ENCODE results near the gene CAPN2.
"Not testable (repeated sequence)": the region's sequence is repeated elsewhere in the genome, so short reads cannot be mapped to it uniquely, and the experiment has no call there.

CAPN2 gene

DNA sequence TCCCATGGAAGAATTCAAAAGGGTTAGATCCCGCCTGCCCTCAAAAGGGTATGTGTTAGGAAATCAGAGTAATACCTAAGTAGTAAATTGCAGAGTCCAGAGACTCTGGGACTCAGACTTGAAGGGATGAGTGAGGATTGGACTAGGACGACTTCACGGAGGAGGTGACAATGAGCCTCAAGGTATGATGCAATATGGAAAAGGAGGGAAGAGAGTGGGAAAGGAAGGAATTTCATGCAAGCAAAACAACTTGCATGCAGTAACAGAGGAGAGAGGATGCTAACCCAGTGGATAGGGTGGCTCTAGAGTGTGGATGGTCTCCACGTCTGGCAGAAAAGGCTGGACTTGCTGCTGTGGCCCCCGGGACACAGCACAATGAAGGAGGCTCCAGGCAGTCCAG is 4.8 kb downstream of the CAPN2 start:
- DNase-seq: no peak

DNA sequence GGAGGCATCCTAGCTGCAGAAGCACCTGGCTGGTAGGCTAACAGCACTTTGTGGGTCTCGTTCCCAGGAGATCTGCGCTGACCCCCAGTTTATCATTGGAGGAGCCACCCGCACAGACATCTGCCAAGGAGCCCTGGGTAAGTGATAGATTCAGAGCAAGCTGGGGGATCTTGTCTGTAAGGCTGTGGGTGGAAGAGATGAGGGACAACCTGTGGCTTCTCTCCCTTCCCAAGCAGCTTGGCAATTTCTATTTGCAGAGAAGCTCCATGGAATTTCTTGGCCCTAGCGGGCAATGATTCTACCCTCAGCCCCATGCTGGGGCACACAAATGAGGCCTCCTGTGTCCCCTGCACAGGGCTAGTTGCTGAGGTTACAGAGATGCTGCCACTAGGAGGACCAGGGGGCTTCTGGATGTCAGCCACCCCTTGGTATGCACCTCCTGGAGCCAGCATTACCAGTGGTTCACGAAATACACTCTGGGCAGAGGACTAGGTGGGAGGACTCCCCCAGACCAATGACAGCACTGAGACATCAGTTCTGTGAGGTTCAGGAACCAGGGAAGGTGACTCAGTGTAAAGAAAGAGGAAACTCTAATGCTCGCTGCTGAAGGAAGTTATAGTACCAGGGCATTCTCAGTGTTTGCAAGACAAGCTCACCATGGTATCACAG is 5.5 kb downstream of the CAPN2 start:
- DNase-seq: no peak

DNA sequence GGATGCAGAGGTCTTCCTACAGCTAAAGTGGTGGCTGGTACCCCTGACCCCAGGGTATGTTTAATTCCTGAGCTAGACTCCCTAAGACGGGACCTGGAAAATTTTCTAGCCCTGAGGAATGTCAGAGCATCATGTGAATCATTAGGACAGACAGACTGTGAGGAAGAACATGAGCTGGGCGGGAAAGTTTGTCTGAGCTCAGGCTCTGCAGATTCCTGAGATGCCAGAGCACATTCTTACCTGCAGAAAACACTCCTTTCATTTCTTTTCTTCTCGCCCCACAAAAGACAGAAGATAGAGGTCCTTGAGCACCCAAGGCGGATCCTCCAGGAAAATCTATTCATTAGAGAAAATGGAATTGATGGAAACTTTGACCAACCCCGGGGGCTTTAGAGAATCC is 6.5 kb downstream of the CAPN2 start:
- DNase-seq: peak; percentile 93

DNA sequence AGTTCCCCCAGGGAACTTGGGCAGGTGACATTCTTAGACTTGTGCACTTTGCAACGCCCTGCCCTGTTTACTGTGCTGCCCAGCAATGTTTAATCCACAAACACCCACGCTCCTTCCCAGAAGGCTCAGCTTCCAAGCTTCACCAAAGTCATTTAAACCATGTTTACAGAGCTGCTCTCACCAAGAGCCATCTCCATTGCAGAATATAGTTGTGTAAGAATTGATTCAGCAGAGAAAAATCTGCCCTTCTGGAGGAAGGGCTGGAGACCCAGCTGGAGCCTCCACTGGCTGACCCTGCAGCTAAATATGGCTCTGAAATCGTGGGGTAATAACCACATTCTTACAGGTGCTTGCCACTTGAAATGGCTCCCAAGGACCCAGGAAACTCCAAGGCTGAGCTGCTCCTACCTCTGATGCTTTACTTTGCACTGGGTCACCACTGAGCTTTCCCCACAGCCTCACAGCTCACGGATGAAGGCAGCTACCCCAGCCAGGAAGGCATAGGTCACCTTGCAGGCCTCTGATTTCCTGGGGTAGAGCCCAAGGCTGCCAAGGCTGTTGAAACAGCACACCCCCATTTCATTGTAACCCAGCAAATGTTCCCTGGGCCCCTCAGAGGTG is 8.7 kb downstream of the CAPN2 start:
- DNase-seq: no peak

DNA sequence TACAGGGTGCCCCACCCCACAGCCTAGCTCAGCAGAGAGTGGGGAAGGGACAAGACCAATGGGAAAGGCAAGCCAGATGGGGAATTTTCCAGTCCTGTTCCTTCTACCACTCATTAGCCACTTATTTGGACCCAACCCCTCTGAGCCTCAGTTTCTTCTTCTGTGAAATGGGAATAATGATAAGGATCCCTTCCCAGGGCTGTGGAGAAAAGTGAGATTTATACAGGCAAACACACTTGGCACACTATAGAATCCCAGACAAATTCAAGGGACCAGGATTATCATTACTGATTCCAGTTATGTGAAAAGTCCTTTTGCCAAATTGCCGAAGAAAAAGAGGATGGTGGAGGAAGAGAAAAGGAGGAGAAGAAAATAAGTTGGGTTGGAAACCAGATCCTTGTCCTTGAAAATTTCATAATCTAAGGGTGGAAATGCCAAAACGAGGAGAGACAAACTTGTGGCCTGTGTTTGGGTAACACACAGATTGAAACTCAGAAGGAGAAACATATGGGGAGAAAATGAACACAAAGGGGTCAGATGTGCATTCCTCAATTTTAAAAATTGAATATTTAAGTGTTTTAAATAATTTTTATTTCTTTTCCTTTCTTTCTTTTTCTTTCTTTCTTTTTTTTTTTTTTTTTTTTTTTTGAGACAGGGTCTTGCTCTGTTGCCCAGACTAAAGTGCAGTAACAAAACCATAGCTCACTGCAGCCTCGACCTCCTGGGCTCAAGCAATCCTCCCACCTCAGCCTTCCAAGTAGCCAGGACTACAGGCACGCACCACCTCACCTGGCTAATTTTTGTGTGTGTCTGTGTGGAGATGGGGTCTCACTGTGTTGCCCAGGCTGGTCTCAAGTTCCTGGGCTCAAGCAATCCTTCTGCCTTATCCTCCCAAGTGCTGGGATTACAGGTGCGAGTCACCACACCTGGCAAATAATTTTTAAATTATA is 9.6 kb downstream of the CAPN2 start:
- no peak for DNase-seq

DNA sequence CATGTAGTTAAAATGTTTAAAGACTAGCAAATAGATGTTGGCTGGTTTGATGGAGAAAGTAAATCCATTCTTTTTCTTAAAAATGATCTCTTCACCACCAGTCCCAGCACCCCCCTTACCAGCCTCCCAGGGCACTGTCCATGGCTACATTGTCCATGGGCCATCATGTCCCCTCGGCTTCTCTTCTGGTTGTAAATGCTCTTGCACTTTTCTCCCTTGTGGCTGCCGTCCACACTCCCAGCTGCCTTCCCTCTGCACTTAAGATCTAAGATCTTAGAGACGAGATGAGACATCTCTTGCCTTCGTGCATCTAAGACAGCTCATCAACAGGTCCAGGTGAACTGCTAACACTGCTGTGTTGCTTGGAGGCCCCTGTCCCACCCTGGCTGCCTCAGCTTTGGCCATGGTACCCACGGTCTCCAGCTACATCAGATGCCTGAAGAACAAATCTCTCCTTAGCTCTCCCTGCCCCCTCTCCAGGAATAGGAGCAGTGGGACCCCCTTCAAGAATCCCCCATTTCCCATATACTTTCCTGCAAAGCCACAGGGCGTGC is 11.1 kb downstream of the CAPN2 start:
- no peak for DNase-seq

DNA sequence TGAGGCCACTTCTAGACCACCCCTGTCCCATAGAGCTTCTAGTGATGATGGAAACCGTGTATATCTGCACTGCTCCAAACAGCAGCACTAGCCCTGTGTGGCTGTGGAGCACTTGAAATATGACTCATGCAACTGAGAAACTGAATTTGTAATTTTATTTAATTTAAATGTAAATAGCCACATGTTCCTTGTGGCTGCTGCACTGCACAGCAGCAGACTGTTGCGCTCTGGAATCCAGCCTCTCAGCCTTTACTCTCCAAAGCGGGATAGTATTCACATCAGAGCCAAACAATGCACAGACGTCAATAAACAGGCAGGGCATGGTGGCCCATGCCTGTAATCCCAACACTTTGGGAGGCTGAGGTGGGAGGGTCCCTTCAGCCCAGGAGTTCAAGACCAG is 12.0 kb downstream of the CAPN2 start:
- no peak for DNase-seq

DNA sequence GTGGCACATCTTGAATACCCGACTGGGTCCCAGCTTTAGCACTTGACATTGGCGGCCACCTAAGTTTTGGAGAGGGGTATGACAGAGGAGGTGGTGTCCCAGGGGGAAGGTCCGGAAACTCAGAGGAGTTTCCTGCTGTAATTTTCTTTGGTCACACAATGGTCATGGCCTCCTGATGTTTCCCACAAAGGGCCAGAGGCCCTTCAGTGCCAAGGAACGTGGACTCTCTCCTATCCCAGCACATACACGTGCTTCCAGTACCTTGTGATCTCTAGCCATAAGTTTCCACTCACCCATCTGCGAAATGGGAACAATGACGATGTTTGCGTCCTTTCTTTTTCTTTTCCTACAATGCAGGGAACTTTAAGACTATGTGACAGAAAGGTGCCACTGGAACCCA is 13.2 kb downstream of the CAPN2 start:
- no peak for DNase-seq

DNA sequence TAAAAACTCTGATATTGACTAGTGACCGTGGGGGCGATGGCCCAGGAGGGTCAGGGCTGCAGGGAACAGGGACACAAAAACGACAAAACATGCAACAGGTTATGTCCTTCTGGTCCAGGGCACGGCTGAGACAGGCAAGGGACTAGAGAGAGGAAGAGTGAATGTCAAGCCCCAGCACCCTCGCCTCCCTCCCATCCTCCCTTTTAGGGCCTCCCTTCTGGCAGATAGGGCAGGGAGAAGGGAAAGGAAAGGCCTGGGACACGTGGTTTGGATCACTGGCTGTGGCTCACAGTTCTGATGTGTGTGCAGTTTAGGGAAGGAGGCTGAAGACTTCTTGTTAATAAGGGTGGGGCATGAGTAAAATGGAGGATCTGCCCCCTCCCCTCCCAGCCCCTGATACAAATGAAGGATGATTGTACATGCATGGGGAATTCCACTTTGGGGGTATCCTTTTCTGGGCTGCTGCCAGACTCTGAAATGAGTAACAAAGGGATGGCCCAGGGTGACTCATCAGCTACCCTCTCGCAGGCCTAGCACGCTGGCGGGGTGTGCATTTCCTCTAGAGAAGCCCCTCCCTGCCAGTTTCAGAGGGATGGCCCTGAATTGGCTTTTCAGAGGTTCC is 14.2 kb downstream of the CAPN2 start:
- peak; percentile 97 for DNase-seq

DNA sequence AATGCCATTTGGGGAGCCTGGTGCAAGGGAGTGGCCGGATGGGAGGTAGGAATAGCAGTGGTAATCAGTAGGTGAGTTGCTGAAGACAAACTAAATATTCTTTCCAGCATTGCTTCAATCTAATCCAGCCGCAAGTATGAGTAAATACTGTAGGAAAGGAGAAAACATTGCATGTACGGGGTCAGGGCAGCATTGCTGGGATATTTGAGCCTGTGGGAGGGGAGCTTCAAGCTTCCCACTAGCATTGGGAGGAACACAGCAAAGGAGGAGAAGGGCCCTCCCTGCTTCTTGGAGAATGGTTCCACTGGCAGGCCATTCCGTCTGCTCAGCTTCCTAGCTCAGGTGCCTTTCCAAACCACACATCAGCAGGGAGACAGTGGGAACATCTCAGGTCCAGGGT is 15.2 kb downstream of the CAPN2 start:
- no peak for DNase-seq

DNA sequence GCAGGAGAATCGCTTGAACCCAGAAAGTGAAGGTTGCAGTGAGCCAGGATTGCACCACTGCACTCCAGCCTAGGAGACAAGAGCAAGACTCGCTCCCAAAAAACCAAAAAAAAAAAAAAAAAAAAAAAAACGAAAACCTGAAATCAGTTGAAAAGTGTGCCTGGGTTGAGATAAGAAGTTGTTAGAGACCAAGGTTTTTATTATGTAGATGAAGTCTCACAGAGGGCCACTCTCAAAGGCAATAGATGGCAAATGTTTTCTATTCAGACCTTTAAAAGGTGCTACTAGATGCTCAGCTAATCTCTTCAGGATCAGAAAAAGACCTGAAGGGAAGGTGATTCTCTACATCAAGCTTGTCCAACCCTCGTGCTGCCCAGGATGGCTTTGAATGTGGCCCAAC is 17.6 kb downstream of the CAPN2 start:
- DNase-seq: no peak

DNA sequence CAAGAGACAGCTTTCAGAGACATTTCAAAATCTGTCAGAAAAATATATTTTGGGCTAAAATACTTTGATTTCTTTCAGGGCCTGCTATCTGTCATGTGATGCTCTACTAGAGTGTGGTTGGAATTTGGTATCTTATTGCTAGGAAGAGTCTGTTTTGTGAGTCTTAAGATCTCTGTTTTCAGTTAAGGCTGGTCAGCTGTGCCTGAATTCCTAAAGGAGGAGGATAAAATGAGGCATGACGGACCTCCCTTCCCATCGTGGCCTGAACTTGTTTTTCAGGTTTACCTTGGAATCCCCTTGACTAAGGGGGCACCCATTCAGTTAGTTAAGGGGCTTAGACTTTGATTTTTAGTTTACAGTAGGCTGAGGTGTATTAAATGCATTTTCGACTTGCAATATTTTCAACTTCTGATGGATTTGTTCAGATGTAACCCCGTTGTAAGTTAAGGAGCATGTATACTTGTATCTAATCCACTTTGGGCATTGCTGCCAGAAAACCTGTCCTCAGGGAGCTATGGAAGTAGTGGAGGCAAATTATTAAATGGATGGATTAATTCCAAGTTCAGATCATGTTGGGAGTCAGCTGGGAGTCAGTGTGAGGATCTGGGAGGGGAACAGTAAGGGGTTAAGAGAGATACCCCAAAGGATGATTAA is 18.3 kb downstream of the CAPN2 start:
- DNase-seq: no peak

DNA sequence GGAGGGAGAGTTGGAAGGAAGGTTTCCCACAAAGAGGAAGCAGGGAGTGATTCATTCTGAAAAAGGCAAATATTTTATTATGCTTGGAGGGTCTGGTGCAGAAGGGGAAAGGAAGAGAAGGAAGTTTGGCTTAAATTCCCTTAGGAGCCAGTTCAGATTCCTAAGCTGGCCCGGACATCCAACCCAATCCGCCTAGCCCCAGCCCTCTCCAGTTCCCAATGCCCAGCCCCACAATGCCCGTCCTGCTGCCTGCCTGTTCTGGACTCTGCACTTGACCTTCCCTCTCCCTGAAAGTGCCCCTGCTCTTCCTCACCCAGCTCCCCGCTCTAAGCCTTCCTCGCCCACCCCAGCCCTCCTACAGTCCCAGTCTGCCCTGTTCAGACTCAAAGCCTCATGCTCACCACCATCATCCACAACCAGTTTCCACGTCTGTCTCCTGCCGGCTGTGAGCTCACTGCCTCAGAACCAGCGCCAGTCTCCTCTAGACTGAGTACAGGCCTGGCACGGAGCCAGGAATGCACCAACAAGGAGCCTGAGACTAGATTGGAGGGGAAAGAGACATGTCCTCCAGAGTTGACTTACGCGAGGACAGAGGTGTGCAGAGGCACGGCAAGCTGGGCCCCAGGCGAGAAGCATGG is 18.9 kb downstream of the CAPN2 start:
- no peak for DNase-seq

DNA sequence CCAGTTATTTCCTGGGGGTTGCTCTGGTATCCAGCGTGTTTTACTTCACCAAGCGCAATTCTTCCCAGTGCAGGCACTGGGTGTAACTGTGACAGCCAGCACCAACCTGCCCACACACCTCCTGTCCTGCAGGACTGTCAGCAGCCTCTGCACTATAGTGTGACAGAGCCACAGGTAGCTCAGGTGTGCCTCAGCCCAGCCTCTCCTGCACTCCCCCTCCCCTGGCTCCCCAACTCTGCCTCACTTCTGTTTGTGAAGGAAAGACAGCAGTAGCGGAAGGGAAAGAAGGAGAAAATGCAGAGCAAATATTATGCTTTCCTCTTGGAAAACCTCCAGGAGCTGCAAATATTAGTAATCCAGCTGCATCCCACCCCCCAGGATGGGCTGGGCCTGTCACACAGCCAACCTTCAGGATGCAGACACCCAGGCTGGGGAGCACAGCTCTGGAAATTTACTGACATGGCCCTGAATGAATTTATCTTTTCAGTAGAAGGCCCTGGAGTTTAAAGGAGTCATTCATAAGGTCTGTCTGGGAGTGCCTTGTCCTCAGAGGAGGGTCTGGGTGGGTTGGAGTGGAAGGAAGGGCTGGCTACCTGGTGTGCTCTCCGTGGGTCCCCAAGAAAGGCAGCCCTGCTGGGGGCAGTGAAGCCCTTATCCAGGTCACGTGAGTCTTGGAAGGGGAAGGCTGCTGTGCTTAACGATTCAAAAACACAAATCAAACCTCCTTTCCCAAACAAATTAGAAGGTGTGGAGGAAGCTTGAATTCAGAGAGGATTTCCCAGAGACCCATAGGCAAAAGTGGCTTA is 20.9 kb downstream of the CAPN2 start:
- no peak for DNase-seq

DNA sequence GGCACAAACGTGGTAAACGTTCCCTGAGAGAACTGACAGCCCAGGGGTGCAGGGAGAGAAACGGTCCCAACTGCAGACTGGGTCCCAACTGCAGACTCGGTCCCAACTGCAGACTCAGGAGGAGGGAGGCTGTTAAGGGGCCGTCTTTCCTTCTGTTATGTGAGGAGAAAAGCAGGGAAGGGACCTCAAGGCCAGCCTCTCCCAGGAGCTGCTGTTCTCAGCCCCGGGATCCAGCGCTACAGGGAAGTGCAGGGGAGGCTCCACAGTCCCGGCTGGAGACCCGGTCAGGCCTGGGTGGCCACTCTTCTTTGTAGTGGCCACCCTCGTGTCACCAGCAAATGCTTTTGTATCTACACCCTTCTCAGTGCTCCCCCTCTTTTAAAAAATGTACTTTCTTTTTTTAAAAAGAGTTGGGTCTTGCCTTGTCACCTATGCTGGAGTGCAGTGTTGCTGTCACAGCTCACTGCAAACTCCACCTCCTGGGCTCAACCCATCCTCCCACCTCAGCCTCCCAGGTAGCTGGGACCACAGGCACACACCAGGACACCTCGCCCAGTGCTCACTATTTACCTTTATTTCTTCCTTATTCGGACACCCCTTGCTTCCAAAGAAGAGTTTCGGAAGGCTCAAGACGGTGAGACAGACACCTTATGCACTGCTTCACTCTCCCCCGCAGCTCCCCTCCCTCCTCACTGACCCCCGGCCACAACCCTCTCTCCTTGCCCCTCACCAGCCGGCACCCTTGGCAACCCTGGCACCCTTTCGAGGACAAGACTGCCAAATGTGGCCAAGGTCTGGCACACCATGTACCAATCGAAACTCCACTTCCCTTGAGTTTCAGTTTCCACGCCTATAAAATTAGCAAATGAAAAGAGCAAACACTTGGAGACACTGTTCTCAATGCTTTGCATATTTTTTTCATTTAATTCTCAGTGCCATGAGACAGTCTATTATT is 21.8 kb downstream of the CAPN2 start:
- no peak for DNase-seq

DNA sequence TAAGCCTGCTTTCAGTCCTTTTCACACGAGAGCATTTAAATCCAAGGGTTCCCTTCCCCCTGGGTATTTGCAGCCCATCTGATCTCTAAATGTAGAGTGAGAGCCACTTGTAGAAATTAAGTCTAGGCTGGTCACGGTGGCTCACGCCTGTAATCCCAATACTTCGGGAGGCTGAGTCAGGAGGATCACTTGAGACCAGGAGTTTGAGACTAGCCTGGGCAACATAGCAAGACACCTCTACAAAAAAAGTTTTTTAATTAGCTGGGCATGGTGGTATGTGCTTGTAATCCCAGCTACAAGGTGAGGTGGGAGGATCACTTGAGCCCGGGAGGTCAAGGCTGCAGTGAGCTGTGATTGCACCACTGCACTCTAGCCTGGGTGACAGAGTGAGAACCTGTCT is 24.3 kb downstream of the CAPN2 start:
- not testable (repeated sequence) for DNase-seq

DNA sequence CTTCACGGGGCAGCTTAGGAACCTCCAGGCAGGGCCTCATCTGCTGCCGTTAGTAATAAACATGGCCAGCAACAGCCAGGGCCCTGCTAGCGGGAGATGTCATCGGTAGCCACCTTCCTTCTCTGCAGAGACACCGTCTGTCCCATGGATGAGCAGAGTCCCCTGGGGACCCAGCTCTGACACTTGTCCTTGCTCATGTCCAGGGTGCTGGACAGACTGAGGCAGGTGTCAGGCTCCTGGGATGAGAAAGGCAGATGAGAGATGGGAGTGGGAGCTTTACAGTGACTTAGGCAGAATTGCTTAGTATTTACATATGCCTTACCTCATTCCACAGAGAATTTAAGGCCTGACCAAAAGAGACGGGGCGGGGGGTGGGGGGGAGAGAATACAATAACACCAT is 25.0 kb downstream of the CAPN2 start:
- no peak for DNase-seq

DNA sequence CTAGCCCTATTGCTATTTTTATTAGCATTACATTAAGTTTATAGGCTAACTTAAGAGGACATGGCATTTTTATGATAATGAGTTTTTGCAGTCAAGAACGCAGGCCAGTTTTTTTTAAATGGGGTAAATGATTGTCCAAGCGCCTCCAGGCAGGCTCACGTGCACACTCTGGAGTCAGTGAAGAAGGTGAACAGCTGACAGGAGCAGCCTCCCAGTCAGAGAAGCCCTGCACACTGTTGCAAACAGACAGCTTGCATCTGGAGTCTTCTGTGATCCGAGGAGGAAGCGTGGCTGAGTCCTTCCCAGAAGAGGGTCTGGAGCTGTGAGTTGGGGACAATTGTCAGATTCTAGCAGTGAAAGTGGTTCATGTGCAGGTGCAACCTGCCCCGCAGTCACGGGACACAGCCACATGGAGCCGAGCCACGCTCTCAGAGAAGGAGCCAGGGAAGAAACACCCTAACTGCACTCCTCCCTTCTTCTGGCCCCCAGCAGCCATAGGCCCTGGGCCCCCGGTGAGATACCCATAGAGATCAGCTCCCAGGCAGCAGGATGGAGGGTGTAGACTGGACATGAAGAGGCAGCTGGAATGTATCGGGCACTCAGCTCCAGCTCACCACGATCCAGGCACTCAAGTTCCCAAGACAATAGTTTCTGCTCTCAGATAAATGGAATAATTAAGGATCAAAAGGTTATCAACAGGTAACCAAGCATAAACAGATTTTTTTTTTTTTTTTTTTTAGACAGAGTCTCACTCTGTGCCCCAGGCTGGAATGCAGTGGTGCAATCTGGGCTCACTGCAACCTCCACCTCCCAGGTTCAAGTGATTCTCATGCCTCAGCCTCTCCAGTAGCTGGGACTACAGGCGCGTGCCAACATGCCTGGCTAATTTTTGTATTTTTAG is 26.4 kb downstream of the CAPN2 start:
- peak; percentile 68 for DNase-seq

Measured in islet precursor cell (in vitro differentiated cells).